Adrenal gland (tissue), 12 donors: ENCODE results near the gene IRF8. TPM values are rescaled to one million over a fixed set of nuclear protein-coding genes. Genes with fewer than 3 reads are reported as not detected.

Experiments
- DNase-seq, 7 donors: peaks; one replicate each; pipeline ENCODE4 v3.0.0-alpha.2; 2019 to 2020
- H3K27ac ChIP-seq, 5 donors: fragments of 200-600 bp; sonication (generic) in 4 of 5; 1 replicate in 3 of 5; 2 replicates in 2 of 5; pipeline versions ENCODE4 v1.5.1 to v1.8.0; 2016 to 2020; ENCODE audit warnings: mild to moderate bottlenecking in 1 of 5
- H3K27me3 ChIP-seq: fragments of 200-600 bp; 2 replicates; pipeline ENCODE4 v1.8.0; 2021
- H3K36me3 ChIP-seq, 2 donors: fragments of 200-600 bp; replicated peaks in 1 of 2; 1 replicate in 1 of 2; 2 replicates in 1 of 2; pipeline versions ENCODE4 v1.5.1 to v1.8.0; 2018 to 2022
- H3K4me1 ChIP-seq, 2 donors: fragments of 200-600 bp; replicated peaks in 1 of 2; 1 replicate in 1 of 2; 2 replicates in 1 of 2; pipeline versions ENCODE4 v1.5.1 to v1.8.0; 2018 to 2021
- H3K4me3 ChIP-seq, 4 donors: fragments of 200-600 bp; sonication (generic) in 3 of 4; one replicate each; pipeline ENCODE4 v1.5.1; 2016 to 2018
- H3K9me3 ChIP-seq, 3 donors: fragments of 200-600 bp; sonication (generic) in 1 of 3; replicated peaks in 1 of 3; 1 replicate in 2 of 3; 2 replicates in 1 of 3; pipeline versions ENCODE4 v1.5.1 to v1.8.0; 2016 to 2021
- POLR2A ChIP-seq, 2 donors: fragments of 450-650 bp; IDR thresholded peaks; one replicate each; pipeline ENCODE4 v1.6.1; 2017; ENCODE audit warnings: antibody characterized with exemption in 2 of 2, mild to moderate bottlenecking in 2 of 2, moderate library complexity in 1 of 2
- whole genome bisulfite sequencing, 4 donors: extraction: QIAGEN DNeasy Blood & Tissue Kit in 2 of 4; methylation state at CpG; one replicate each; pipeline versions ENCODE4 v1.1.5 to v1.1.7; 2013 to 2017; 5-methylcytosine and 5-hydroxymethylcytosine counted together
- intact Hi-C, 2 donors: fragments of 100-400 bp; cut with DNase I; formaldehyde crosslinking; loops; one replicate each; pipeline versions ENCODE4 v1.14.1 to v1.15.0; 2022 to 2023
- polyA plus RNA-seq, 3 donors: library from polyadenylated mRNA; stranded (reverse); fragments of 200-250 nt in 2 of 3; fragments of 350-450 nt in 1 of 3; fragmentation: Illumina TruSeq in 1 of 3; extraction: RNeasy Lipid Tissue Mini Kit (QIAGEN cat#74804) in 1 of 3; gene quantifications; one replicate each; pipeline ENCODE4 v1.2.3, GENCODE V29; 2013 to 2014
- total RNA-seq, 9 donors: library from RNA; depleted of rRNA in 4 of 9; stranded (reverse); fragments of >200 nt in 4 of 9; fragments of 120-200 nt in 1 of 9; fragmentation: NEBNext Ultra II Directional in 1 of 9; extraction: Animal tissue kit (Norgen Biotek cat#: 25700) in 1 of 9; gene quantifications; one replicate each; pipeline versions ENCODE4 v1.1.0 to v1.2.4, GENCODE V29; 2013 to 2023
- TF ChIP-seq, protein P1 (sequence below), 6 experiments: fragments of 450-650 bp in 4 of 6; fragments of 200-600 bp in 2 of 6; sonication (generic) in 1 of 6; IDR thresholded peaks; 1 replicate in 5 of 6; 2 replicates in 1 of 6; pipeline versions ENCODE4 v1.5.1 to v1.8.0; 2016 to 2021; ENCODE audit warnings: antibody characterized with exemption in 6 of 6, mild to moderate bottlenecking in 2 of 6, moderate library complexity in 1 of 6
- donor health status: healthy with polysubstance abuse.
- donor health status: Bipolar disorder and iron deficiency.
- donor health status: DM: yes; HTN: yes; CAD: no.
- donor health status: DM: no; HTN: no; CAD: no.
- donor health status: DM: no; HTN: no; CAD: no.
- donor health status: DM: yes; HTN: yes; CAD: no.

The IRF8 gene
- total and polyA plus RNA-seq, 12 donors, result 3.4 to 40.1 (median 16.3) TPM

DNA sequence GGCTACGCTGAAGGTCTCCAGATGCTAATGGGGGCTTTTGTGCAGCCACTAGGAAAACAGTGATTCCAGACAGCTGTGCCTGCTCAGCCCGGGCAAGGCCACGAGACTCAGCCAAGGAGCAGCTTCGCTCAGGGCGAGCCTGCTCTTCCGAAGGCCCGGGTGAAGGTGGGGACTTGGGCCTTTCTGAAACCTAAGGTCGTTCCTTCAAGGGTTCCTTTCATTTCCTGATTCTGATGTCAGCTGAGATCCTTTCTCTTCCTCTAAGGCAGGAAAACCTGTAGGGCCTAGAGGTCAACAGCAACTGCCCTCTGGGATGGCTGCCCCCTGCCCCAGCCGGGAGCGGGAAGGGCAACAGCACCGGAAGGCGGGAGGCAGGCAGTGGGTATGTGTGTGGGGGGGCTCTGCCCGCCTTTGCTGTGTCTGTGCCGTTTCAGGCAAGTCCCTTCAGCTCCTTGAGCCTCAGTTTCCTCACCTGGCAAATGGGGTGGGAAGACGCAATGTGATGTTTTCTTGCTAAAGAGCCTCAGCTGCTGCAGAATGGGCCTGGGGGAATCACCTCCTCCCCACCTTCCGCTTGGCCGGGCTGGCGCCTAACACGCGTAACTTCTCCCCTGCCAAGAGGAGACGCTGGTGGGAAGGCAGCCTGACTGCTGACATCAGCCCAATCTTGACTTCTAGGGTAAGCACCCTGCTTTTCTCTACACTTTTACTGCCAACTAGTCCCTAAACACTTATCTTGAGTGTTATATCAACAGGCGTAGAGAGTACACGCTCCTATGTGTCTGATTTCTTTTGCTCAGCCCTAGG lies 32.8 kb downstream of the IRF8 start:
- no peaks in the 10 kb centered on the region for H3K4me1 ChIP-seq
- TF ChIP-seq, protein P1, sequence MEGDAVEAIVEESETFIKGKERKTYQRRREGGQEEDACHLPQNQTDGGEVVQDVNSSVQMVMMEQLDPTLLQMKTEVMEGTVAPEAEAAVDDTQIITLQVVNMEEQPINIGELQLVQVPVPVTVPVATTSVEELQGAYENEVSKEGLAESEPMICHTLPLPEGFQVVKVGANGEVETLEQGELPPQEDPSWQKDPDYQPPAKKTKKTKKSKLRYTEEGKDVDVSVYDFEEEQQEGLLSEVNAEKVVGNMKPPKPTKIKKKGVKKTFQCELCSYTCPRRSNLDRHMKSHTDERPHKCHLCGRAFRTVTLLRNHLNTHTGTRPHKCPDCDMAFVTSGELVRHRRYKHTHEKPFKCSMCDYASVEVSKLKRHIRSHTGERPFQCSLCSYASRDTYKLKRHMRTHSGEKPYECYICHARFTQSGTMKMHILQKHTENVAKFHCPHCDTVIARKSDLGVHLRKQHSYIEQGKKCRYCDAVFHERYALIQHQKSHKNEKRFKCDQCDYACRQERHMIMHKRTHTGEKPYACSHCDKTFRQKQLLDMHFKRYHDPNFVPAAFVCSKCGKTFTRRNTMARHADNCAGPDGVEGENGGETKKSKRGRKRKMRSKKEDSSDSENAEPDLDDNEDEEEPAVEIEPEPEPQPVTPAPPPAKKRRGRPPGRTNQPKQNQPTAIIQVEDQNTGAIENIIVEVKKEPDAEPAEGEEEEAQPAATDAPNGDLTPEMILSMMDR (IDR thresholded peaks at IDR 0.05), result no peak
- TF ChIP-seq POLR2A (IDR thresholded peaks at IDR 0.05), result no peak
- intact Hi-C loops, result no loop called here
- H3K9me3 ChIP-seq, result no peaks in the 10 kb centered on the region
- H3K27me3 ChIP-seq, result no peaks in the 10 kb centered on the region
- H3K4me3 ChIP-seq, result no peak overlapping the region
- DNase-seq, result no peak
- 74 to 89% (median 80%) methylated on average over 13 to 23 of the region's 23 CpGs for WGBS, 4 donors
- no peak overlapping the region for H3K27ac ChIP-seq
- H3K36me3 ChIP-seq, result no peaks in the 10 kb centered on the region

DNA sequence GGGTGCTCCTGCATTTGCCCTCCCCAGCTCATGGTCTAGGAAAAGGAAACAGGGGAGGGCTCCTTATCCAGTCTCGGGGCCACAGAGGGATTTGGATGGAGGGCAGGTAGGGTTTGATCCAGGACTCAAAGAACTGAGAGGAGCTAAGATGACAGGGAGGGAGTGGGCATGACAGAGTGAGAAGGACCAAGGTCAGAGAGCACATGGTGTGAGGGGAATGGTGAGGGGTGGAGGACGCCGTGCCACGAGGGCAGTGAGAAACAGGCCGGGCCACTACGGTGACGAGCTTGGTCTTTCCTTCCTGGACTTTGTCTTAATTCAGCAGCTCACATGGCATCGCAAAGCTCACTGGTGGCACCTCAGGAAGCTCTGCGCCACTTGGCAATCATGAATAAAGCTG lies 35.2 kb downstream of the IRF8 start:
- TF ChIP-seq, protein P1 (IDR thresholded peaks at IDR 0.05), result no peak
- TF ChIP-seq POLR2A (IDR thresholded peaks at IDR 0.05), result no peak
- H3K9me3 ChIP-seq, result no peaks in the 10 kb centered on the region
- intact Hi-C loops, result no loop called here
- WGBS, 4 donors, result 84 to 94% (median 88%) methylated on average over 9 of the region's 9 CpGs
- no peak for DNase-seq
- H3K27me3 ChIP-seq, result no peaks in the 10 kb centered on the region
- H3K4me3 ChIP-seq, result no peak overlapping the region
- H3K36me3 ChIP-seq, result no peaks in the 10 kb centered on the region
- no peak overlapping the region for H3K27ac ChIP-seq
- H3K4me1 ChIP-seq, result no peaks in the 10 kb centered on the region

DNA sequence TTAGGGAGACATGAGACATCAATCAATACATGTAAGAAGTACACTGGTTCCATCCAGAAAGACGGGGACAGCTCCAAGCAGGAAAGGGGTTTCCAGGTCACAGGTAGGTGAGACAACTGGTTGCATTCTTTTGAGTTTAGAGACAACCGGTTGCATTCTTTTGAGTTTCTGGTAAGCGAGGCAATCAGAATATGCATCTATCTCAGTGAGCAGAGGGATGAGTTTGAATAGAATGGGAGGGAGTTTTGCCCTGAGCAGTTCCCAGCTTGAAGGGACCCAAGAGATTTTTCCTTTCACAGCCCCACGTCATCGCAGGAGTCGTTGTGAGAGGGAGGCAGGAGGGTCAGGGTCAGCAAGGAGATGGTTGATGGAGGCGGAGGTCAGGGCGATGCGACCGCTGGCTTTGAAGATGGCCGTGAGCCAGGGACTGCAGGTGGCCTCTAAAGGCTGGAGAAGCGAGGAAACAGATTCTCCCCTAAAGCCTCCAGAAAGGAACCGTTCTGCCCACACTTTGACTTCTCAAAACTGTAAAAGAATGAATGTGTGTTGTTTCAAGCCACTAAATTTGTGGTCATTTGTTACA lies 36.5 kb downstream of the IRF8 start:
- no peak for DNase-seq
- H3K4me3 ChIP-seq, result no peak overlapping the region
- 32 to 42% (median 37%) methylated on average over 13 of the region's 13 CpGs for WGBS, 4 donors
- intact Hi-C loops, result no loop called here
- no peaks in the 10 kb centered on the region for H3K4me1 ChIP-seq
- H3K27ac ChIP-seq, result no peak overlapping the region
- no peaks in the 10 kb centered on the region for H3K9me3 ChIP-seq
- H3K27me3 ChIP-seq, result no peaks in the 10 kb centered on the region
- TF ChIP-seq, protein P1 (IDR thresholded peaks at IDR 0.05), result no peak
- no peak for TF ChIP-seq POLR2A (IDR thresholded peaks at IDR 0.05)
- no peaks in the 10 kb centered on the region for H3K36me3 ChIP-seq

DNA sequence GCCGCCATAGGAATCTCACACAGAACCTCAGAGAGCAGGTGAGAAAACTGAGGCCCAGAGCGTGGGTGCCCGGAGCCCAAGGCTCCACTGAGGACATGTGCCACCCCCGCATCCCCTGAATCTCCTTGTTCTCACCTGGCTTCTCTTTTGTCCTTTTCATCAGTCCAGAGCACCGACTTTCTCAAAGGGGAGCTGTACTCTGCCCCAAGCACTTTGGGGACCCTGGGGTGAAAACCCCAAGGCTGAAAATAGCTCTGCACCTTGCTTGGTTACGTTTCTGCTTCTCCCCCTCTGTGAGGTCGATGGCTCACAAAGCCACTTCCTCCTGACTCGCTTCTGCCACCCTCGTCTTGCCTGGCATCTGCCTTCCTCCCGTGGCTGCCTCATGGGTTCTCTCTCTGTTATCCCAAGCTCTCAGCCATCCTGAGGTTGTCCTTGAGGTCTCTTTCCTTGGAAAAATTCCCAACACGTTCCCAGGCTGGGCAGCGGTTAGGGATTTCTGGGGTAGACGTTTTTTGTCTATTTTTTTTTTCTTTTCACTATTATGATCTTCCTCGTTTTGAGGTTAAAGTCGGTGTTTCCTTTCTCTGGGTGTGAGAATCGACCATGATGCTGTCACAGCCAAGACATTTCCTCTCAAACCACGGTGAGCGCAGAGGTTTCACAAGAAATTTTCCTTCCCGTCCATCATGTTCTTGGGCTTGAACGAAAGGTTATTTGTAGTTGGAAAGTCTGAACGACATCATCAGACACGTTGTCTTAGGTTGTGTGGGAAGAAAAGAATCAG lies 37.2 kb downstream of the IRF8 start:
- H3K9me3 ChIP-seq, result no peaks in the 10 kb centered on the region
- H3K36me3 ChIP-seq, result no peaks in the 10 kb centered on the region
- 48 to 63% (median 52%) methylated on average over 22 of the region's 22 CpGs for WGBS, 4 donors
- no peaks in the 10 kb centered on the region for H3K27me3 ChIP-seq
- TF ChIP-seq, protein P1 (IDR thresholded peaks at IDR 0.05), result no peak
- TF ChIP-seq POLR2A (IDR thresholded peaks at IDR 0.05), result no peak
- DNase-seq, result no peak
- no peaks in the 10 kb centered on the region for H3K4me1 ChIP-seq
- no peak overlapping the region for H3K4me3 ChIP-seq
- H3K27ac ChIP-seq, result no peak overlapping the region
- intact Hi-C loops, result no loop called here
